ENCODE data around the gene KIRREL3. TPM values are rescaled to one million over a fixed set of nuclear protein-coding genes. Genes with fewer than 3 reads are reported as not detected.
"Not testable (repeated sequence)": the region's sequence is repeated elsewhere in the genome, so short reads cannot be mapped to it uniquely, and the experiment has no call there.

The KIRREL3 gene
- polyA plus RNA-seq, 1 donor, result 0.80 TPM

DNA sequence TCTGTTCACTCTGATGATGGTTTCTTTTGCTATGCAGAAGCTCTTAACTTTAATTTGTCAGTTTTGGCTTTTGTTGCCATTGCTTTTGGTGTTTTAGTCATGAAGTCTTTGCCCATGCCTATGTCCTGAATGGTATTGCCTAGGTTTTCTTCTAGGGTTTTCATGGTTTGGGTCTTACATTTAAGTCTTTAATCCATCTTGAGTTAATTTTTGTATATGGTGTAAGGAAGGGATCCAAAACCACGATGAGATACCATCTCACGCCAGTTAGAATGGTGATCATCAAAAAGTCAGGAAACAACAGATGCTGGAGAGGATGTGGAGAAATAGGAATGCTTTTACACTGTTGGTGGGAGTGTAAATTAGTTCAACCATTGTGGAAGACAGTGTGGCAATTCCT, 48.0 kb downstream of the KIRREL3 start:
- DNase-seq (ENCODE audit: low read depth), result not testable (repeated sequence)

- no peak for DNase-seq (ENCODE audit: low read depth)
Observed at GRCh38 chr11:126951465-126951864, 49.1 kb downstream of the KIRREL3 start.

DNA sequence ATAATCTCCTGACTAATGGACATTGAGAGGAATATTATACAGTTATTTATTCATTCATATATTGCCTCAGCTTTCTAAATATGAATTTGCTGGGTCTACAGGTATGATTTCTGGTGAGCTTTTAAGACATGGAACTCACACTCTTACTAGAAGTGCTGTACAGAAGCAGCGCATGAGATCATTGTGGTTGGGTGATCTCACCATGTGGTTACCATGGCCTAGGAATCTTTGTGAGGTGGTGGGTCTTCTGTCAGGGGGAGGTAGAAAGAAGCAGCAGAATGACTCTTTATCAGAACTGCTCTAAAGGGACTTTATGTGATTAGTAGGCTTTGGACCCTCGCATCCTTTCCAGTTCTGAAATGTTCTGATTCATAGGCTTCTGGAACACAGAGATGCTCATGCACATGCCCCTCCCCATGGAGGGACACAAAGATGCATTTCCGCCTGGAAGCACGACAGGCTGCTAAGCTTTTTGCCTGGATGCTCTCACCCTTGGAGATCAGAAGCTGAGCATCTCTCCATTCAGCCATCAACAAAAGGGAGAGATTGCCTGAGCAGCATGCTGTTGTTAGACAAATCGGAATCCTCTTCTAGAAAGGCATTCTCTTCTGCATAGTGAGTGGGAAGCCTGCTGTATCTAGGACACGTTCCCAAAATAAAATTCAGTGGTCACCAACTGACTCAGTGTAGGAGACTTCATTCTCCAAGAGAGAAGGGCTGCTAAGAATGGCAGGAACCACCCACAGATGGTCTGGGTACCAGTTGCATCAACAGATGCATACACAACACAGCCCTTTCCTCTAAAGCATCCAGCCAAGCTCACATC, 51.3 kb downstream of the KIRREL3 start:
- no peak for DNase-seq (ENCODE audit: low read depth)

- no peak for DNase-seq (ENCODE audit: low read depth)
Observed at GRCh38 chr11:126948563-126948962, 52.0 kb downstream of the KIRREL3 start.

- DNase-seq (ENCODE audit: low read depth), result no peak
Observed at GRCh38 chr11:126945319-126945718, 55.3 kb downstream of the KIRREL3 start.

DNA sequence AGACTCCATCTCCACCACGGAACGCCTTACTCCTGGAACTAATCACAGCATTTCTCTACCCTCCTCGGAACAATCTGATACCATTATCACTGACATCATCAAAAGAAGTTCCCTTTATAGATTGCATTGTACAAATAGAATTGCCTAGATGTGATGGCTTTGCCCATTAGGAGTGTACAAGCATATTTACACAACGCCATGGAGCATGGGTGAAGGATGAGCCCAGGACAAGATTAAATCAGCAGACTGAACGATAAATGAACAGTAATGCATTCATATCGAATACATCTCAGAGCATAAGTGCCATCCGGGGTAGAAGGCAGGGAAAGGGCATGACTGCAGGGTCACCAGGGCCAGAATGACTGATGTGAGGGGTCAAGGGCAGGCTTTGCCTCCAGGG, 57.3 kb downstream of the KIRREL3 start:
- no peak for DNase-seq (ENCODE audit: low read depth)

- DNase-seq (ENCODE audit: low read depth), result no peak
Observed at GRCh38 chr11:126942146-126942545, 58.4 kb downstream of the KIRREL3 start.

DNA sequence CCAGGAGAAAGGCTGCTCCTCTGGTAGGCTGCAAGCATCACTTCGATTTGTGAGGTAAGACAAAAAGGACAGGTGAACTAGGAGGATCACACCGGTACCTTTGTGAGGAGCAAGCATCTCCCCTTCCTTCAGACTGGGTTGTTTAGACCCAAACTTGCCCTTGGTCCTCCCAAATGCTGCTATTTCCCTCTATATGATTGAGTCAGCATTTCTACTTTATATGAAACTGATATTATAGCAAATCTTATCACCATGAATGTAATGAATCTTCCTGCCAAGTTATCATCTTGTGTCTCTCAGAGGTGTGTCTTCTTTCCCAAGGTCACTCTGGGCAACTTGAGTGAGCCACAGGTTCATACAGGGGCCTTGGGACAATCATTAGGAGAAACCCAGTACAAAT, 61.0 kb downstream of the KIRREL3 start:
- DNase-seq (ENCODE audit: low read depth), result no peak

DNA sequence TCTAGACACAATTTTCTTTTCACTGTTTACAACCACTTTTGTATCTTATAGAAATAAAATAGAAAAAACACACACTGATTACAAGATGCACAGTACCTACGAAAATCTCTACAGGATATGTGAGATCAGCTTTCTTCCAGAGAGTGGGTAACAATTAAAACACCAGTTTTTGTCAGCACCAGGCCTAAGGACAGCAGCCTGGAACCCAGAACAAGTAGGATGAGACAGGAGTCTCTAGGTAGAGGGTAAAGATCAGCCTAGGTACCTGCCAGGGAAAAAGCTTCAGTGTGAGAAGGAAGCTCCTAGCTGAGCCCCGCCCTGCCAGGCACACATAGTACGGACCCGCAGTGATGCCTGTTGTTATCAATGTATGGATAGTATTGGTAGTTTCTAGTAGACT, 61.9 kb downstream of the KIRREL3 start:
- no peak for DNase-seq (ENCODE audit: low read depth)

DNA sequence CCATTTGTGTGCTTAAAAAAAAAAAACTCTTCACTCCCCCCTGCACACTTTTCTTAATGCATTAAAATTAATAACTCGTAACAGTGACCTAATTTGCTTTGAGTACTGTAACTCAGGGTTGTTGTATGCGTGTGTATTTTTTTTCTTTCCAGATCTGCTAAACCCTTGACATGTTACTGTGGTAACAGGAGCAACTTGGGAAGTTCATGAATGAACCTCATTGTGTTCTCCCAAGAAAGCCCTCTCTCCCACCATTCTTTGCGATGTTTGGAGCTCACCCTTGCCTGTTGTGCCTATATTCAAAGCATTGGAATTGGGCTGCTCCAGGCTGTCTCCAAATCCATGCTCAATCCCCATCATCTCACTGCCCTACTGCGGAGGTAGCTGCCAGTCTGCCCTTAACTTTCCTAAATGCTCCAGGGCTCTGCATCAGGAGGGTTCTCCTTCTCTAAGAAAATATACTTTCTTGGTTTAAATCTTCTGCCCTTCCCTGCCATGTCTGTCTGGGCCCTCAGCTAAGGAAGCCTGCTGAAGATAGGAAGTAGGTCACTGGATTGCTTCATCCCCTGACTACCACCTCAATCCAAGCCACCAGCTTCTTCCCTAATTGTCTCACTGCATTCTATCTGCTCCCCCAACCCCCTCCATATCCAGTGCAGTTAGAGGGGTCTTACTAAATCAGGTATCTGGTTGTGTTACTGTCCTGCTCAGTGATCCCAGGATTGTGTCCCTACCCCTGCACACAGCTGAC, 70.3 kb downstream of the KIRREL3 start:
- no peak for DNase-seq (ENCODE audit: low read depth)

DNA sequence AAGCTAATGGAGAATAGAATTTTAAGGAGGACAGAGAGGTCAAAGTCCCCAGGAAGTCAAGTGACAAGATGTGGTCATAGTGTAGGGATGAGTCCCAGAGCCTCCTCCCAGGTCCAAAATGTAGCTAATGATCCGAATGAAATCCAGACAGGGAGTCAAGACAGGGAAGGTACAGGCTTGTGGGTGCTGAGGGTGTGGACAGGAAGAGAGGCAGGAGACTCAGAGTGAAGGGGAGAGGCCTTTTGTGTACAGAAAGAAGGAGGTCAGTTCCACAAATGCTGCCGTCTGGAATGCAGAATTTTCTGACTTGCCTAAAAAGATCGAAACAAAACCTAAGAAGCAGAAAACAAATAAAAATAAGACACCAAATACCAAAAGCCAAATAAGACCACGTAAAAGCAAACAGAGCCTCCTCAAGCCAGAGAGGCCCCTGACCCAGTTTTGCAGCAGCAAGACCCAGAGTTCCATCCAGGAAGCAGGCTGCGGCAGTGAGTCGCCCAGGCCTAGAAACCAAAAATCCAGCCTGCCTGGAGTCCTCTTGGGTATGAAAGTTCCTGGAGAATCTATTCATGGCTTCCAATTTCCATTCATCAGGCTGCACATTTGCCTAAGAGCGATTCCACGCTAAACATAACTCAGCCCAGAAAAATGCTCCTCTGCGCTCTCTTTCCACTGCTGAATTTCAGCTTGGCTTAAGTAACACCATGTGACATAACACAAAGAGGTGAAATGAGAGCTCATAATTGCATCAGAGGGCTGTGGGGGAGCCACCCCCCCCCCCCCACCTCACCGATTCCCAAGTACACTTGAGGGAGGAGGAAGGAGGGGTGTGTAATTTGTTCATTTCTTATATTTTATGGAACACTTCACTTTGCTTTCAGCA, 71.2 kb downstream of the KIRREL3 start:
- peak; percentile 22 for DNase-seq (ENCODE audit: low read depth)

GRCh38 chr11:126927623-126928022, 72.9 kb downstream of the KIRREL3 start:
- no peak for DNase-seq (ENCODE audit: low read depth)

- DNase-seq (ENCODE audit: low read depth), result no peak
Observed at GRCh38 chr11:126926376-126926791, 74.2 kb downstream of the KIRREL3 start.

DNA sequence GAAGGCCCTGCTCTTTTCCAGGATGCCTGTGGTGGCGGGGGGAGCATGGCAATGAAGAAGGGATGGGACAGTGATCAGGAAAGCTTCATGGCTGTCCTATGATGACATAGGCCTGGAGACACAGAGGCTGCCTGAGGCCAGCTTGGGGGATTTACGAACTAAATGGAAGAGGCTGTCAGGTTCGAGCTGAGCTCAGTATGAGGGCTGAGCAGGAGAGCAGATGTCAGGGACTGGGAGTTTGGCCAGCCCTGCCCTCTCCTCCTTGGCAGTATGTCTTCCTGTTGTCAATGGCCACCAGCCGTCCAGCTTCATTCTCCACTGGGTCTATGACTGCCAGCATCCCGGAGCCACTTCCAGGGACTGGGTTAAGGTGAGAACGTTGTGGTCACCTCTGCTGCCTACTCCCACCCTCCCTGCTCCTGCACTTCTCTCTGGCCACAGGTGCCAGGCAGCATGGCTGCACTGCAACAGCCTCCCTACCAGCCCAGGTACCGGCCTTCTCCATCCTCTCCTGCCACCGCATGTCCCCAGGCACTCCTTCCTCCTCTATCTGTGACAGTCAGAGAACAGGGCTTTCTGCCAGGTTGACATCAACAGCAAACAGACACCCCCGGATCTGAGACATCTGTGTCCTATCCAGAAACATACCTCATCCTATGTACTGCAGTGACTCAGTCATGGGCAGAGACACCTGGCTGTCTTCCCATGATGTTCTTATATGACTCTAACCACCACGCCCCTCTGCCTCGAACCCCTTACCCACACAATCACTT, 75.1 kb downstream of the KIRREL3 start:
- DNase-seq (ENCODE audit: low read depth), result no peak

DNA sequence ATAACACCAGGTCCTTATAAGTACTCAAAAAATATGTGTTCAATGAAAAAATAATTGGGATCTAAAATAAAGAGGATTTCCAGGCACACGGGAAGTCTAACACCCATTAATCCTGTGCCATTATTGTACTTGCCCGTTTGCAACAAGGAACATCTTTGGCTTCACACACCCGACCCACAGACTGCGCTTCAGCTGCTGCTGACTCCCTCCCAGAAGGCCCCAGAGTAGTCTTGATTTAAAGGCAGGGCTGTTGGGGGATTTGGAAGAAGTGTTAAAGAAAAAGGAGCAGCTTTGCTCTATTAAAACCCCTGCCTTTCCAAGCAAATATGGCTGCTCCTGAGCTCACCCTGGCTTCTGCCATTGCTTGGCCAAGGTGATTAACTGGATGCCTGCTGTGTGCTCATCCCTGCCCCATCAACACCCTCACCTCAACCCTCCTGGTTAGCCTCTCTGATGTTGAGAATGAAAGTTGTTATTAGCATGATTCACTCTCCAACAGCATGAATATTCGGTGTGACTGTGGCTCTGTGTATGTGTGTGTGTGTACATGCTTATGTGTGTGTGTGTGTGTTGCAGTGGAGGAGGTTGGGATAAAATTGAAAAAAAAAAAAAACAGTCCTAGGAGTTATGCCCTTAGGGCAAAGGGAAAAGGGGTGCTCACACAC, 76.1 kb downstream of the KIRREL3 start:
- DNase-seq (ENCODE audit: low read depth), result no peak

GRCh38 chr11:126920833-126921232, 79.7 kb downstream of the KIRREL3 start:
- no peak for DNase-seq (ENCODE audit: low read depth)

GRCh38 chr11:126919147-126919823, 81.3 kb downstream of the KIRREL3 start:
- no peak for DNase-seq (ENCODE audit: low read depth)

GRCh38 chr11:126918556-126918955, 82.0 kb downstream of the KIRREL3 start:
- no peak for DNase-seq (ENCODE audit: low read depth)

GRCh38 chr11:126917531-126918204, 82.9 kb downstream of the KIRREL3 start:
- DNase-seq (ENCODE audit: low read depth), result no peak

DNA sequence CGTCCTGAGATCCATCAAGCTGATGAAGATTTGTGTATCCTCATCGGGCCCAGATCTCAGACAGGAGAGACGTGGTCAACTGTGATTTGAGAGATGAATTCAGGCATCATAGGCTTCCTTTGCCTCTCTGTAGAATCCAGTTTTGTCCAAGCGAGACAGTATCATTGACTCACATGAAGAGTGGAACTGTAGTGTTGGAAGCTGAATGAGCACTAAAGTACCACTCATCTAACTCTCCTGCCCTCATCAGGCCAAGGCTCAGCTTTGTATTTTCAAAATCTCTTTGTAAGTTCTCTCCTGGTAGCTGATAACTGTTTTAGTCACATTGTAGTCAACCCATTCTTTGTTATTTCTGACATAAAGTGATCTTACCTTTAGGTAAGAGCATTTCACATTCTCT, 85.1 kb downstream of the KIRREL3 start:
- DNase-seq (ENCODE audit: low read depth), result no peak
